Neural progenitor cell (in vitro differentiated cells): ENCODE results near the gene PPP1R9B. TPM values are rescaled to one million over a fixed set of nuclear protein-coding genes. Genes with fewer than 3 reads are reported as not detected.

Experiments
- DNase-seq: peaks from one replicate; pipeline ENCODE4 v3.0.0-alpha.2; 2016; ENCODE audit warnings: low spot score
- H2AFZ ChIP-seq: fragments of 200-600 bp; sonication (generic); replicated peaks from 2 replicates; pipeline ENCODE4 v1.6.1; 2016; ENCODE audit warnings: antibody characterized with exemption
- H3F3A ChIP-seq: fragments of 200-600 bp; sonication (generic); 2 replicates; pipeline ENCODE4 v1.6.1; 2016; ENCODE audit warnings: antibody characterized with exemption, low read depth
- H3K27ac ChIP-seq: fragments of 200-600 bp; sonication (generic); 2 replicates; pipeline ENCODE4 v1.5.1; 2016; ENCODE audit warnings: mild to moderate bottlenecking
- H3K27me3 ChIP-seq: fragments of 200-600 bp; sonication (generic); 2 replicates; pipeline ENCODE4 v1.6.1; 2016; ENCODE audit warnings: mild to moderate bottlenecking, moderate library complexity
- H3K36me3 ChIP-seq: fragments of 200-600 bp; sonication (generic); 2 replicates; pipeline ENCODE4 v1.5.1; 2016
- H3K4me1 ChIP-seq: fragments of 200-600 bp; sonication (generic); 2 replicates; pipeline ENCODE4 v1.6.1; 2016; ENCODE audit warnings: mixed run types
- H3K4me2 ChIP-seq: fragments of 200-600 bp; sonication (generic); 2 replicates; pipeline ENCODE4 v1.6.1; 2016
- H3K4me3 ChIP-seq: fragments of 200-600 bp; sonication (generic); 2 replicates; pipeline ENCODE4 v1.5.1; 2016
- H3K79me2 ChIP-seq: fragments of 200-600 bp; sonication (generic); 2 replicates; pipeline ENCODE4 v1.6.1; 2016; ENCODE audit warnings: low read depth
- H3K9ac ChIP-seq: fragments of 200-600 bp; sonication (generic); 2 replicates; pipeline ENCODE4 v1.6.1; 2016
- H3K9me3 ChIP-seq: fragments of 200-600 bp; sonication (generic); 2 replicates; pipeline ENCODE4 v1.5.1; 2016; ENCODE audit warnings: low read depth
- H4K20me1 ChIP-seq: fragments of 200-600 bp; sonication (generic); 2 replicates; pipeline ENCODE4 v1.6.1; 2016; ENCODE audit warnings: low read depth
- H3K27ac Mint-ChIP-seq: 3 replicates; pipeline ENCODE4 v1.8.0; 2021; ENCODE audit warnings: mixed read lengths
- H3K27me3 Mint-ChIP-seq: 2 replicates; pipeline ENCODE4 v1.8.0; 2022; ENCODE audit warnings: low read depth, mild to moderate bottlenecking, inconsistent platforms, moderate library complexity, mixed read lengths; ENCODE audit not compliant: insufficient read depth
- H3K36me3 Mint-ChIP-seq: 3 replicates; pipeline ENCODE4 v1.8.0; 2021; ENCODE audit warnings: mixed read lengths
- H3K4me1 Mint-ChIP-seq: 3 replicates; pipeline ENCODE4 v1.8.0; 2021; ENCODE audit warnings: mixed read lengths
- H3K4me3 Mint-ChIP-seq: 3 replicates; pipeline ENCODE4 v1.8.0; 2021; ENCODE audit warnings: mild to moderate bottlenecking, moderate library complexity, mixed read lengths
- H3K9me3 Mint-ChIP-seq: 3 replicates; pipeline ENCODE4 v1.8.0; 2020; ENCODE audit warnings: mixed read lengths
- EZH2 ChIP-seq: fragments of 200-600 bp; sonication (generic); IDR thresholded peaks from 2 replicates; pipeline ENCODE4 v1.6.1; 2017; ENCODE audit warnings: antibody characterized with exemption, mild to moderate bottlenecking, moderate library complexity
- EZH2phosphoT487 ChIP-seq: fragments of 200-600 bp; sonication (generic); IDR thresholded peaks from 2 replicates; pipeline ENCODE4 v1.6.1; 2017; ENCODE audit warnings: antibody characterized with exemption
- total RNA-seq: library from RNA; depleted of rRNA; stranded (reverse); fragments of >200 nt; gene quantifications from 2 replicates; pipeline ENCODE4 v1.2.3, GENCODE V29; 2015; ENCODE audit warnings: low replicate concordance
- TF ChIP-seq, protein P1 (sequence below): fragments of 200-600 bp; sonication (generic); IDR thresholded peaks from 2 replicates; pipeline ENCODE4 v1.5.1; 2017; ENCODE audit warnings: antibody characterized with exemption, mild to moderate bottlenecking

The PPP1R9B gene
- total RNA-seq, 1 donor from 2014 or later, result 12.0 TPM

DNA sequence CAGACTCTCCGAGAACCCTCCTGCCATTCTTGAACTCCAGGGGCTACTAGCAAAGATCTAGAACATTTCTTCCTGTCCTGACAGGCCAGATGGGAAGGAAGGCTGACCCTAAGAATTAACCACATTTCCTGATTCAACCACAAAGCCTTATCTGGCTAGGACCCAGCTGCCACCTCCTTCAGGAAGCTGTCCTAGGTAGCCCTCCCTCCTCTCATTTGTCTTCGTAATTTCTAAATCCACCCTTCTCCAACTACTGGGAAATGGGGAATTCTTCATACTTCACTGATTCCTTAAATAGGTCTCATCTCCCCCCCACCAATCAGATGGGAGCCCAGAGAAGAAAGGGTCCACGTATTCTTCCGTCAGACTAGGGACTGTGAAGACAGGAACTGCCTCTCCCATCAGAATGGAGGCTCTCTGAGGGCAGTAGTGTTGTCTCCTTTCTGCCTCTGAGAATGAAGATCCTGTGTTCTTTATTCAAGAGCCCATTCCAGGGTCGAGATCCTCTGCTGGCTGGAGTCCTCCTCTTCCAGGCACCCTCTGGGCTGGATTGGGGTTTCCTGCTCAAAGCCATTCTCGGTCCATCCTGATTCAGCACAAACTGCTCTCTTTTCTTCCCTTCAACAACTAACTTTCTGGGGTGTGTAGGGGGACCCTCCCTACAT, 22.6 kb downstream of the PPP1R9B start:
- TF ChIP-seq, protein P1, sequence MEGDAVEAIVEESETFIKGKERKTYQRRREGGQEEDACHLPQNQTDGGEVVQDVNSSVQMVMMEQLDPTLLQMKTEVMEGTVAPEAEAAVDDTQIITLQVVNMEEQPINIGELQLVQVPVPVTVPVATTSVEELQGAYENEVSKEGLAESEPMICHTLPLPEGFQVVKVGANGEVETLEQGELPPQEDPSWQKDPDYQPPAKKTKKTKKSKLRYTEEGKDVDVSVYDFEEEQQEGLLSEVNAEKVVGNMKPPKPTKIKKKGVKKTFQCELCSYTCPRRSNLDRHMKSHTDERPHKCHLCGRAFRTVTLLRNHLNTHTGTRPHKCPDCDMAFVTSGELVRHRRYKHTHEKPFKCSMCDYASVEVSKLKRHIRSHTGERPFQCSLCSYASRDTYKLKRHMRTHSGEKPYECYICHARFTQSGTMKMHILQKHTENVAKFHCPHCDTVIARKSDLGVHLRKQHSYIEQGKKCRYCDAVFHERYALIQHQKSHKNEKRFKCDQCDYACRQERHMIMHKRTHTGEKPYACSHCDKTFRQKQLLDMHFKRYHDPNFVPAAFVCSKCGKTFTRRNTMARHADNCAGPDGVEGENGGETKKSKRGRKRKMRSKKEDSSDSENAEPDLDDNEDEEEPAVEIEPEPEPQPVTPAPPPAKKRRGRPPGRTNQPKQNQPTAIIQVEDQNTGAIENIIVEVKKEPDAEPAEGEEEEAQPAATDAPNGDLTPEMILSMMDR, result no peak
- TF ChIP-seq EZH2 (no peak), EZH2phosphoT487 (no peak)
- no peak for DNase-seq
- H3K4me1 ChIP-seq, result peaks cover 35% of the 10 kb centered on the region
- H2AFZ ChIP-seq, result no peak overlapping the region
- peaks cover 8% of the 10 kb centered on the region for H4K20me1 ChIP-seq
- Mint-ChIP-seq H3K4me1 (peaks cover 54% of the 10 kb centered on the region), H3K4me3 (peak overlapping the region; percentile 96), H3K9me3 (no peaks in the 10 kb centered on the region), H3K27ac (peak overlapping the region; percentile 53), H3K36me3 (peaks cover 4% of the 10 kb centered on the region), H3K27me3 (peaks cover 8% of the 10 kb centered on the region)
- H3K4me3 ChIP-seq, result peak overlapping the region; percentile 86
- H3K9ac ChIP-seq, result no peak overlapping the region
- H3K27me3 ChIP-seq, result no peaks in the 10 kb centered on the region
- H3K4me2 ChIP-seq, result peak overlapping the region; percentile 92
- H3K27ac ChIP-seq, result no peak overlapping the region
- no peaks in the 10 kb centered on the region for H3K36me3 ChIP-seq
- H3F3A ChIP-seq, result peaks cover 52% of the 10 kb centered on the region
- no peaks in the 10 kb centered on the region for H3K9me3 ChIP-seq
- H3K79me2 ChIP-seq, result peaks cover 15% of the 10 kb centered on the region

DNA sequence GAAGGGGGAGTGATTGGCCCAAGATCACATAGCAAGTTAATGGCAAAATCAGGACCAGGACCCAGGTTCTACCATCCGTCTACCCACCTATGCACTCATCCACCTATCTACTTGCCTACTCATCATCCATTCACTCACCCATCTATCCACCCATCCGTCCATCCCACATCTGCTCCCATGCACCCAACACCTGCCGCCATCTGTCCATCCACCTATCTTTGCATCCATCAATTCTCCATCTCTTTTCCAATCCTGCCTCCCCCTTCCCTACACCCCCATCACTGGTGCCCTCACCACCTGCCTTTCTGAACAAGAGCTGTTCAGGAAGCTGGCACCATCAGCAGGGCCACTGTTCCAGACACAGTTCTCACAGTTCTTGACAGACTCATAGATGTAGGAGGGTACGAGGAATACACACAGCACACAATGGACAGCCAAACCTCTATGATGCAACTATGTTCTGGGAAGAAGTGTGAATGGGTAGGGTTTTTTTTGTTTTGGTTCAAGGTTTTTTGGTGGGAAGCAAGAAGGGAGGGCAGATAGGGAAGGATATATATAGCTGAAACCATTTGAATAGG, 25.0 kb downstream of the PPP1R9B start:
- peaks cover 15% of the 10 kb centered on the region for H3K79me2 ChIP-seq
- H3K4me1 Mint-ChIP-seq, result peaks cover 57% of the 10 kb centered on the region
- H3K9ac ChIP-seq, result no peak overlapping the region
- no peaks in the 10 kb centered on the region for H3K36me3 ChIP-seq
- no peak overlapping the region for H3K27ac ChIP-seq
- no peak overlapping the region for H3K4me2 ChIP-seq
- H3K27me3 Mint-ChIP-seq, result peaks cover 3% of the 10 kb centered on the region
- H3K27ac Mint-ChIP-seq, result no peak overlapping the region
- H3K4me3 Mint-ChIP-seq, result no peak overlapping the region
- no peak overlapping the region for H3K4me3 ChIP-seq
- no peaks in the 10 kb centered on the region for H3K9me3 ChIP-seq
- H3K36me3 Mint-ChIP-seq, result peaks cover 11% of the 10 kb centered on the region
- peaks cover 59% of the 10 kb centered on the region for H3F3A ChIP-seq
- no peak overlapping the region for H2AFZ ChIP-seq
- H3K9me3 Mint-ChIP-seq, result no peaks in the 10 kb centered on the region
- H4K20me1 ChIP-seq, result peaks cover 15% of the 10 kb centered on the region
- H3K27me3 ChIP-seq, result no peaks in the 10 kb centered on the region
- TF ChIP-seq EZH2 (no peak), EZH2phosphoT487 (no peak)
- TF ChIP-seq, protein P1, result no peak
- no peak for DNase-seq
- H3K4me1 ChIP-seq, result peaks cover 38% of the 10 kb centered on the region

DNA sequence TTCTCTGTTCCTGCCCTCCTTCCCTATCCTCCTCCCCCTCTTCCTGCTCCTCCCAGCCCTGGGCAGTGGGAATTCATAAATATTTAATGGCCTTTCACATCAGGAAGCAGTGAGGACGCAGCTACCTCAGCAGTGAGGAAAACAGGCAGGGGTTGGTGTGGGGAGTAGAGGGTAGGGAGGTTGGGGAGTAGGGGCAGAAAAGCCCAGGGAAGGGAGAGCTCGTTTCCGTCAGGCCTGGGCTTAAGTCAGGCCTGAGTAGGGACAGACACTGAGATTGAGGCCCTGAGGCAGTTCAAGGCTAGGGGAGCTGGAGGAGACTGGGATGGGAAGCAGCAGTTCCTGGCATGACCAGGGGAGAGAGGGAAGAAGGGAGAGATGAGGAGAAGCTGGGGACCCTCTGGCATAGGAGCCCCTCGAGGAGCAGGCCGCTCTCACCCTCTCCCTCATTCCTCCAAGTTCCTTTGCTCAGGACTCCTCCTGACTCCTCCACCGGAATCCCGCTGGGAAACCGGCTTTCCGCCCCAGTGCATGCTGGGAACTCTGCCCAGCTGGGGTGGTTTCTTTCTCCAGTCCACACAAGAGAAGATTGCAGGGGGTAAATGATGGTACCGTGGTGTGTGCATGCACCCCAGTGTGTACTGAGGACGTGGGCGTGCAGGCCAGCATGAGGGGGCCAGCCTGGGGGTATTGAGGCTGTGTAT, 26.7 kb downstream of the PPP1R9B start:
- peaks cover 10% of the 10 kb centered on the region for H3K27me3 ChIP-seq
- peaks cover 15% of the 10 kb centered on the region for H4K20me1 ChIP-seq
- Mint-ChIP-seq H3K27ac (peak overlapping the region; percentile 36), H3K9me3 (no peaks in the 10 kb centered on the region), H3K27me3 (peaks cover 6% of the 10 kb centered on the region), H3K4me3 (peak overlapping the region; percentile 64), H3K36me3 (peaks cover 14% of the 10 kb centered on the region), H3K4me1 (peaks cover 57% of the 10 kb centered on the region)
- H3K79me2 ChIP-seq, result peaks cover 15% of the 10 kb centered on the region
- H3K9me3 ChIP-seq, result no peaks in the 10 kb centered on the region
- peaks cover 38% of the 10 kb centered on the region for H3K4me1 ChIP-seq
- H2AFZ ChIP-seq, result no peak overlapping the region
- H3K4me3 ChIP-seq, result no peak overlapping the region
- DNase-seq, result peak; percentile 33
- H3F3A ChIP-seq, result peaks cover 53% of the 10 kb centered on the region
- H3K9ac ChIP-seq, result no peak overlapping the region
- peak overlapping the region; percentile 64 for H3K27ac ChIP-seq
- TF ChIP-seq, protein P1, result no peak
- TF ChIP-seq EZH2phosphoT487 (no peak), EZH2 (no peak)
- H3K4me2 ChIP-seq, result peak overlapping the region; percentile 50
- H3K36me3 ChIP-seq, result no peaks in the 10 kb centered on the region
